ENCODE data around the gene PPAT.
"Not testable (repeated sequence)": the region's sequence is repeated elsewhere in the genome, so short reads cannot be mapped to it uniquely, and the experiment has no call there.

DNA sequence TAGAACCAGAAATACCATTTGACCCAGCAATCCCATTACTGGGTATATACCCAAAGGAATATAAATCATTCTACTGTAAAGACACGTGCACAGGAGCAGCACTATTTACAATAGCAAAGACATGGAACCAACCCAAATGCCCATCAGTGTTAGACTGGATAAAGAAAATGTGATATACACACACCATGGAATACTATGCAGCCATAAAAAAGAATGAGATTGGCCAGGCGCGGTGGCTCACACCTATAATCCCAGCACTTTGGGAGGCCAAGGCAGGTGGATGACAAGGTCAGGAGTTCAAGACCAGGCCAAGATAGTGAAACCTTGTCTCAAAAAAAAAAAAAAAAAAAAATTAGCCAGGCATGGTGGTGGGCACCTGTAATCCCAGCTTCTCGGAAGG is 14.1 kb upstream of the PPAT start:
- TF ChIP-seq POLR2A, CTCF (IDR thresholded peaks at IDR 0.05): not testable (repeated sequence)
